T-helper 2 cell treated with Interferon-gamma antibody and Interleukin-4, amounts not matched to agents 100 ng/mL and 5 ng/mL, for 36 hours (primary cell): ENCODE data around the gene PSMD13. TPM values are rescaled to one million over a fixed set of nuclear protein-coding genes. Genes with fewer than 3 reads are reported as not detected.

Source experiments
- intact Hi-C: fragments of 100-400 bp; cut with micrococcal nuclease; formaldehyde crosslinking; loops from one replicate; pipeline ENCODE4 v1.15.1; 2023
- total RNA-seq: library from RNA; stranded (reverse); gene quantifications from 2 replicates; pipeline ENCODE4 v1.2.3, GENCODE V29; 2022

PSMD13 gene
- total RNA-seq, 1 donor from 2014 or later: 181 TPM

- intact Hi-C loops: no loop called here
These were observed 3.5 kb downstream of the PSMD13 start for GRCh38 chr11:240315-240714.

- intact Hi-C loops: no loop called here
These were observed 4.9 kb downstream of the PSMD13 start for GRCh38 chr11:241634-242033.

- intact Hi-C loops: no loop called here
These were observed 7.6 kb downstream of the PSMD13 start for GRCh38 chr11:244376-244775.

GRCh38 chr11:249062-249461 lies 12.3 kb downstream of the PSMD13 start:
- intact Hi-C loops: no loop called here

GRCh38 chr11:250274-250673 lies 13.5 kb downstream of the PSMD13 start:
- intact Hi-C loops: loop anchor here (5.0 kb wide), 1 partner anchor 112 kb away; no protein-coding TSS in a partner anchor

GRCh38 chr11:250740-251299 lies 14.0 kb downstream of the PSMD13 start:
- intact Hi-C loops: loop anchor here (5.0 kb wide), 1 partner anchor 111 kb away; no protein-coding TSS in a partner anchor

GRCh38 chr11:251550-251949 lies 14.8 kb downstream of the PSMD13 start:
- intact Hi-C loops: loop anchor here (5.0 kb wide), 1 partner anchor 111 kb away; no protein-coding TSS in a partner anchor

GRCh38 chr11:252666-253065 lies 15.9 kb downstream of the PSMD13 start:
- intact Hi-C loops: loop anchor here (5.0 kb wide), 1 partner anchor 110 kb away; no protein-coding TSS in a partner anchor

GRCh38 chr11:253160-253885 lies 16.5 kb downstream of the PSMD13 start:
- intact Hi-C loops: loop anchor here (5.0 kb wide), 1 partner anchor 109 kb away; no protein-coding TSS in a partner anchor

- intact Hi-C loops: loop anchor here (5.0 kb wide), 1 partner anchor 108 kb away; no protein-coding TSS in a partner anchor
These were observed 17.1 kb downstream of the PSMD13 start for GRCh38 chr11:253886-254270.

GRCh38 chr11:255176-255575 lies 18.4 kb downstream of the PSMD13 start:
- intact Hi-C loops: no loop called here

- intact Hi-C loops: no loop called here
These were observed 19.0 kb downstream of the PSMD13 start for GRCh38 chr11:255816-256215.

GRCh38 chr11:256952-257737 lies 20.4 kb downstream of the PSMD13 start:
- intact Hi-C loops: no loop called here

GRCh38 chr11:257766-258493 lies 21.2 kb downstream of the PSMD13 start:
- intact Hi-C loops: no loop called here

- intact Hi-C loops: no loop called here
These were observed 22.6 kb downstream of the PSMD13 start for GRCh38 chr11:259413-259812.

- intact Hi-C loops: no loop called here
These were observed 24.8 kb downstream of the PSMD13 start for GRCh38 chr11:261624-262023.

- intact Hi-C loops: loop anchor here (1.0 kb wide), 1 partner anchor 31 kb away; the partner anchor contains the start of genes PSMD13 and SIRT3
These were observed 30.1 kb downstream of the PSMD13 start for GRCh38 chr11:266676-267439.

GRCh38 chr11:267491-267994 lies 30.8 kb downstream of the PSMD13 start:
- intact Hi-C loops: loop anchor here (1.0 kb wide), 1 partner anchor 31 kb away; the partner anchor contains the start of genes PSMD13 and SIRT3

GRCh38 chr11:268716-269145 lies 32.0 kb downstream of the PSMD13 start:
- intact Hi-C loops: loop anchor here (1.0 to 2.0 kb wide), 5 partner anchors 12 to 139 kb away; no protein-coding TSS in a partner anchor
